Measurements from ENCODE around the gene CTNNA1. TPM values are rescaled to one million over a fixed set of nuclear protein-coding genes. Genes with fewer than 3 reads are reported as not detected.
"Not testable (repeated sequence)": the region's sequence is repeated elsewhere in the genome, so short reads cannot be mapped to it uniquely, and the experiment has no call there.

Gene CTNNA1, protein sequence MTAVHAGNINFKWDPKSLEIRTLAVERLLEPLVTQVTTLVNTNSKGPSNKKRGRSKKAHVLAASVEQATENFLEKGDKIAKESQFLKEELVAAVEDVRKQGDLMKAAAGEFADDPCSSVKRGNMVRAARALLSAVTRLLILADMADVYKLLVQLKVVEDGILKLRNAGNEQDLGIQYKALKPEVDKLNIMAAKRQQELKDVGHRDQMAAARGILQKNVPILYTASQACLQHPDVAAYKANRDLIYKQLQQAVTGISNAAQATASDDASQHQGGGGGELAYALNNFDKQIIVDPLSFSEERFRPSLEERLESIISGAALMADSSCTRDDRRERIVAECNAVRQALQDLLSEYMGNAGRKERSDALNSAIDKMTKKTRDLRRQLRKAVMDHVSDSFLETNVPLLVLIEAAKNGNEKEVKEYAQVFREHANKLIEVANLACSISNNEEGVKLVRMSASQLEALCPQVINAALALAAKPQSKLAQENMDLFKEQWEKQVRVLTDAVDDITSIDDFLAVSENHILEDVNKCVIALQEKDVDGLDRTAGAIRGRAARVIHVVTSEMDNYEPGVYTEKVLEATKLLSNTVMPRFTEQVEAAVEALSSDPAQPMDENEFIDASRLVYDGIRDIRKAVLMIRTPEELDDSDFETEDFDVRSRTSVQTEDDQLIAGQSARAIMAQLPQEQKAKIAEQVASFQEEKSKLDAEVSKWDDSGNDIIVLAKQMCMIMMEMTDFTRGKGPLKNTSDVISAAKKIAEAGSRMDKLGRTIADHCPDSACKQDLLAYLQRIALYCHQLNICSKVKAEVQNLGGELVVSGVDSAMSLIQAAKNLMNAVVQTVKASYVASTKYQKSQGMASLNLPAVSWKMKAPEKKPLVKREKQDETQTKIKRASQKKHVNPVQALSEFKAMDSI
- total RNA-seq, result 116 TPM

DNA sequence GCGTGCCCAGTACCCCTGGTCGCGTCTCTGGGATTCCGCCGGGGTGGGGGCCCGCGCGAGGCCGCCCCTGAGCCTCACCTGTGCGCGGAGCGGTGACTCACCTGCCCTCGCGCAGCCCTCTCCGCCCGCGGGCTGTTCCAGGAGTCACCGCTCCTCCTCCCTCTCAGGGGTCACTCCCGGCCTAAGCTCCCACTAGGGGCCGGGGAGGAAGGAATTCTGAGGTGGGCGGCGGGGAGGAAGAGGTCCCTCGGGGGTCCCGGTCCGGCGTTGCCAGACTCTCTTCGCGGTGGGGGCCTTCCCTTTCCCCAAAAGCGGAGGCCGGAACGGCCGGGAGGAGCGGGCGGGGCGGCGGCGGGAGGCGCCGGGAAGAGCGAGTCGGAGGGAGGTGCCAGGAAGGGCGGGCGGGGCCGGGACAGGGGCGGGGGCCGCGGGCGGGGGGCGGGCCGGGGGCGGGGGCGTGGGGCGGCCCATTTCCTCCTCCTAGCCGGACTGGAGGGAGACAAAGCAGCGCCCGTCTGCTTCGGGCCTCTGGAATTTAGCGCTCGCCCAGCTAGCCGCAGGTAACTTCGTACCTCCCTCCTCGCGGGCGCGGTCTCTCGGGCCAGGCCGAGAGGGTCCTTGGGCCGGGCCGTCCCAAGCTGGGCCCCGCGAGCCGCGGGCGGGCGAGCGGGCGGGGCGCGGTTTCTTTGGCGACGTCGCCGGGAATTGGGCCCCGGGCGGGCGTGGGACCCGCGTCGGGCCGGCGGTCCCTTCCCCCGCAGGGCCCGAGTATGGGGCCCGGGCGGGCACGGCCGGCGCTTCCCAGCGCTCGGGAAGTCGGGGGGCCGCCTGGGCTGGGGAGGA lies at the start of gene CTNNA1:
TSS of gene CTNNA1 (plus strand) at position 475 of the 843 bp plus-strand sequence. CDS start 28,500 bp downstream, outside the sequence.
- peak; percentile 85 for ATAC-seq
- DNase-seq (ENCODE audit: low spot score), result peak; percentile 86

DNA sequence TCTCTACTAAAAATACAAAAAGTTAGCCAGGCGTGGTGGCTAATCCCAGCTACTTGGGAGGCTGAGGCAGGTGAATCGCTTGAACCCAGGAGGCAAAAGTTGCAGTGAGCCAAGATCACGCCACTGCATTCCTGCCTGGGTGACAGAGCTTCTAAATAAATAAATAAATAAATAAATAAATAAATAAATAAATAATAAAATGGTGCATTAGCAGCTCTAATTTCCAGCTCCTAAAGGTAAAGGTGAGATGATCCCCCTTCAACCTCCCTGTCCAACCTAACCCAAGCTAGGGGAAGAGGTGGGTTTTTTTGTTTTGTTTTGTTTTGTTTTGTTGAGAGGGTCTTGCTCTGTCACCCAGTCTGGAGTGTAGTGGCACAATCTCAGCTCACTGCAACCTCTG lies 49.4 kb upstream of the CTNNA1 start:
- not testable (repeated sequence) for ATAC-seq; DNase-seq (ENCODE audit: low spot score)

DNA sequence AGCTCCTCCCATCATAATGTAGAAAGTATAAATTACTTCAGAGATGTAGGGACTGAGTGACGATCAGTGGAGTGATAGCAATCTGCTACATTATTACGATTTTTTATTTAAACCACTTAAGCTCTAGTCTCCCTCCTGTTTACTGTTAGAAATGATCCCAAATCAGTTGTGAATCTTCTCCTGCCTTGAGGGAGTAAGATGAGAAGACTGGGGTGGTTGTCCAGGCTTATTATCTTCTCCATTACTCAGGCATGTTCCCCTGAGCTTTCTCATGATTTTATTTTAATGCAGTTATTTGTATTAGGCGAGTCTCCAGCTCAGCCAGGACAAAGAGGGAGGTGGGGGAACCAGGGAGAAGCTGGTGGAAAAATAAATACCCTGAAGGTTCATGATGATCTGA lies 48.2 kb upstream of the CTNNA1 start:
- ATAC-seq (no peak), DNase-seq (ENCODE audit: low spot score) (no peak)

DNA sequence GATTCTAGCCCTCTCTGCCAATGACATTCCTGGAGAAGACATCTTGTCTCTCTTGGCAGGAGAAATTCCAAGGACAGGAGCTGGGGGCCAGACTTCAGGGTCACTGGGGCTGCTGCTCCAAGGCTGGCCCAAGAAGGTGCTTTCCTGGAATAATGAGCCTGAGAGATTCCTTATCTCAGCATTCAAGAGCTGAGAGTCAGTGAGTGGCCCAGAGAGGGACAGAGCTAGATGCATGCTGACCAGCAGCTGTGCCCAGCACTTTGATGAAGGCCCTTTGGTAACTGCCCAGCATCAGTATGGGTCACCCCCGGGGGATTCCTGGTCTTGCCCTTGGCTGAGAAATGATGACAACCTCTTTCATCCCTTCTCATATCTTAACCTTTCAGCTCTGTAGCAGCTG lies 47.7 kb upstream of the CTNNA1 start:
- DNase-seq (ENCODE audit: low spot score), result no peak

DNA sequence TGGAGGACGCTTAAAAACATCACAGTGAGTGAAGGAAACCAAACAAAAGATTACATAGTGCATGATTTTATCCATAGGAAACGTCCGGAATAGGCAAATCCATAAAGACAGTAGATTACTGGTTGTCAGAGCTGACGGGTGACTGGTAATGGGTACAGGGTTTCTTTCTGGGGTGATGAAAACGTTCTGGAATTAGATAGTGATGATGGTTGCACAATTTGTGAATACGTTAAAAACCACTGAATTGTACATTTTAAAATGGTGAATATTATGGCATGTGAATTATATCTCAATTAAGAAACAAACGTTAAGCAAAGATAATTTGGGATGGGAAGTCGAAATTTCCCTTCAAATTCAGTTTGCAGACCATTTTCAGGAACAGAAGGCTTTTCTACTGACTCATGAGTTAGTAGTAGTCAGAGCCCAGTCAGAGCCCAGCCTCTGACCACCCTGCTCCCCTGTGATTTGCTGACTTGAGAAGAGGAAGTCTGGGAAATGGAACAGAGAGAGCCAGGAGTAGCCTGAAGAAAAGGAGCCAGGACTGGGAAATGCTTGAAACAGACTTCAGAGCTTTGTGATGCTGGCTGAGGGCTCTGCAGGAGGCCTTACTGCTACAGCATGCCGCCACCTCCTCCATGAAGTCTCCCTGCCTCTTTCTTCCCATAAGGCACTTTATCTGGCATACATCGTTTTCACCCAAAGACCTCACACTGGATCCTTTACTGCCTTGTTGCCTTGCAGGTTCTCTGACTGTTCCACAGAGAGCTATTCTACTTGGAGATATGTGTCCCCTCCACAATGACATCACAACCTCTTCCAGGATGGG lies 46.4 kb upstream of the CTNNA1 start:
- no peak for DNase-seq (ENCODE audit: low spot score)
- peak; percentile 38 for ATAC-seq

More for the DNA sequence above, 47.7 kb upstream of the CTNNA1 start:
- ATAC-seq, result no peak

DNA sequence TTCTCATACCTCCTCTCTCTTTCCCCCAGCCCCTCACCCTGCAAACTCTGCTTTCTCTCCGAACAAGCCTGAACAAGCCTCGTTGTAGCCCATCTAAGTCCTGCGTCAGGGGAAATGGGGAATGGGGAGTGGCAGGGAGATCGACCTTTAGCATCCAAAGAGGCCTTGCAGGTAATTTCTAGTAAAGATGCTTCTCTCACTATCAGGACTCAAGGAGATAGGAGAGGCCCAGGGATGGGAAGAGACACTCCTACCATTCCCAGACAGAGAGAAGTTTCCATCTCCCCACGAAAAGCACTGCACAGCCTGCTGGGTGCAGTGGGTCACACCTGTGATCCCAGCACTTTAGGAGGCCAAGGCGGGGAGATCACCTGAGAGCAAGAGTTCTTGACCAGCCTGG lies 44.4 kb upstream of the CTNNA1 start:
- no peak for DNase-seq (ENCODE audit: low spot score)
- no peak for ATAC-seq

DNA sequence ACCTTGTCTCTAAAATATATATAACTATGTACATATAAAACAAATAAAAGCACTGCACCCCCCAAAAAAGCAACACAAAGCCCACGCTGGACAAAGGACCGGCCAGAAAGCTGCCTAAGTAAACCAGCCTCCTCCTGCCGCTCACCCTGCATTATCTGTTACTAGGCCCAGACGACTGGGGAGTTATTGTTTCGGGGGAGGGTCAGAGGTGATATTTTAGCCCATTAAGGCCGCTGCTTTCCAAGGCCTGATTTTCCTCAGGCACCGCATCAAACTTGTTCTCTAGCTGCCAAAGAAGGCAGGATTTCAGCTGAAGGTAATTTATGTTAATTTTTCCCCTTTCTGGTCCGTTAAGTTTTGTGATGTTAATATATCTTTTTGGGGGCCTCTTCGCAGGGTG lies 44.0 kb upstream of the CTNNA1 start:
- DNase-seq (ENCODE audit: low spot score), result no peak
- no peak for ATAC-seq

DNA sequence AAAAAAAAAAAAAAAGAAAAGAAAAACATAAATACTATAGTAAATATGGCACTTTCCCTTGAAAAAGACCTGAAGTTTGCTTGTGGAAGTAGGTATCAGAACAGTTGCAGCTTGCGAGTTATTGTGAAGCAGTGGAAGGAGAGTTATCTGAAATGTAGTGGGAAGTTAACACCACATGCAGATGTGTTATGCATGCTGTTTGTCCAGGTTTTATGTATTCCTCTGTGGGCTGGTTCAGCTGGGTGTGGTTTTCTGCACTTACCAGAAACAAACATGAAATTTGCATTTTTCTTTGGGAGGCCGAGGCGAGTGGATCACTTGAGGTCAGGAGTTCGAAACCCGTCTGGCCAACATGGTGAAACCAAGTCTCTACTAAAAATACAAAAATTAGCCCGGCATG lies 42.1 kb upstream of the CTNNA1 start:
- ATAC-seq, result no peak
- no peak for DNase-seq (ENCODE audit: low spot score)

DNA sequence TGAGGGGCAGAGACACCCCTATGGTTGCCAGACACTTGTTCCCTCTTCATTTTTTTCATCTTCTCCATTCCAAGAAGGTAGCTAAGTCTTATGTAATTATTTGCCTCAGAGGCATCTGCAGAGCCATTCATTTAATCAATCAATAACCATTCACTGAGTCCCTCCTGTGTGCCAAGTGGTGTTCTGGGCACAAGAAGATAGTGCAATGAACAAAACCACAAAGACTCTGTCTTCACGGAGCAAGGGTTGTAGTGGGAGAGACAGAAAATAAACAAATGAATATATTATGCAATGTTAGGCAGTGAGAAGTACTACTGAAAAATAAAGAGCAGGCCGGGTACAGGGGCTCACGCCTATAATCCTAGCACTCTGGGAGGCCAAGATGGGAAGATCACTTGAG lies 41.4 kb upstream of the CTNNA1 start:
- DNase-seq (ENCODE audit: low spot score), result no peak
- ATAC-seq, result peak; percentile 75

DNA sequence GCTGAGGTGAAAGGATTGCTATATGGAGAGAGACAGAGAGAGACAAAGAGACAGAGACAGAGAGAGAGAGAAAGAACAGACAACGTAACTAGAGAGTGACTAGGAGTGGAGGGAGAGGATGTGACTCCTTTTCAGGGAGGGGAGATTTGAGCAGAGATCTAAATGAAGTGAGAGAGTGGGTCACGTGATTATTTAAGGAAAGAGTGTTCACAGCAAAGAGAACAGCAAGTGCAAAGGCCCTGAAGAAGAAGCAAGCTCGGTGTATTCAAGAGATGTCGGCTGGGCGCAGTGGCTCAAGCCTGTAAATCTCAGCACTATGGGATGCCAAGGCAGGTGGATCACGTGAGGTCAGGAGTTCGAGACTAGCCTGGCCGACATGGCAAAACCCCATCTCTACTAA lies 40.9 kb upstream of the CTNNA1 start:
- DNase-seq (ENCODE audit: low spot score), result no peak
- no peak for ATAC-seq

DNA sequence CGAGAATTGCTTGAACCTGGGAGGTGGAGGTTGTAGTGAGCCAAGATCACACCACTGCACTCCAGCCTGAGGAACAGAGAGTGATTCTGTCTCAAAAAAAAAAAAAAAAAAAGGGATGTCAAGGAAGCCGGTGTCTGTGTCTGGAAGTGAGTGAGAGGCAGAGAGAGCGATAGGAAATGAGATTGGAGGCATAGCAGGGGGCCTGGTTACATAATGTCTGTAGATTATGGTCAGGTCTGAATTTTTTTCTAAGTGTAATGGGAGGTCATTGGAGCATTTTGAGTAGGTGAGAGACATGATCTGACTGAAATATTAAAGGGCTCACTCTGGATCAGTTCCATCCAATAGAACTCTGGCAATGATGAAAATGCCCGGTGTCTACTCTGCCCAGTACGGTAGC lies 40.4 kb upstream of the CTNNA1 start:
- no peak for ATAC-seq
- DNase-seq (ENCODE audit: low spot score), result no peak

DNA sequence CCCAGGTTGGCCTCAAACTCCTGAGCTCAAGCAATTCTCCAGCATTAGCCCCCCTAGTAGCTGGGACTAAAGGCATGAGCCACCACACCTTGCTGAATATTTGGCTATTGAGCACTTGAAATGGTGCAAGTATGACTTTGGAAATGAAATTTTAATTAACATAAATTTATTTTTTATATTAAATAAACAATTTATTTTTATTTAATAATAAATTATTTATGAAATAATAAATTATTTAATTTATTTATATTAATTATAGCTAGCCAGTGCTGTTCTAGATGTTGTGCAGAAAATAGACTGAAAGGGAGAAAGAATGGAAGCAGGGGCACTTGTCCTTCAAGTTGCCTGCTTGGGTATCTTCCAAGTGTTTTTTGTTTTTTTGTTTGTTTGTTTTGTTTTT lies 40.0 kb upstream of the CTNNA1 start:
- ATAC-seq (no peak), DNase-seq (ENCODE audit: low spot score) (no peak)

DNA sequence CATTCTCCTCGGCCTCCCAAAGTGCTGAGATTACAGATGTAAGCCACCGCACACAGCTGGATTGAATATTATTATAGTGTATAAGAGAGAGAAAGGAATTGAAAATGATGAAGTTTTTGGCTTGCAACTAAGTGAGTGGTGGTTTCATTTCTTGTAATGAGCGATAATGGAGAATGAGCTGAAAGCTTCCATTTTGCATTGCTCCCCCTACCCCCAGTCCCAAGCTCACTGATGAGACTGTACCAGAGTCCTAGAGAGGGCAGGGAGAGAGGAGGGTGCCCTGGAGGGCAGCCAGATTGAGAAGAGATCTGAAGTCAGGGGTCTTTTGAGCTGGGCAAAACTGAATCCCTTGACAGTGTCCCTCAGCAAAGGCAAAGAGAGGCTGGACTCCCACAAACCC lies 38.5 kb upstream of the CTNNA1 start:
- DNase-seq (ENCODE audit: low spot score) (no peak), ATAC-seq (no peak)

DNA sequence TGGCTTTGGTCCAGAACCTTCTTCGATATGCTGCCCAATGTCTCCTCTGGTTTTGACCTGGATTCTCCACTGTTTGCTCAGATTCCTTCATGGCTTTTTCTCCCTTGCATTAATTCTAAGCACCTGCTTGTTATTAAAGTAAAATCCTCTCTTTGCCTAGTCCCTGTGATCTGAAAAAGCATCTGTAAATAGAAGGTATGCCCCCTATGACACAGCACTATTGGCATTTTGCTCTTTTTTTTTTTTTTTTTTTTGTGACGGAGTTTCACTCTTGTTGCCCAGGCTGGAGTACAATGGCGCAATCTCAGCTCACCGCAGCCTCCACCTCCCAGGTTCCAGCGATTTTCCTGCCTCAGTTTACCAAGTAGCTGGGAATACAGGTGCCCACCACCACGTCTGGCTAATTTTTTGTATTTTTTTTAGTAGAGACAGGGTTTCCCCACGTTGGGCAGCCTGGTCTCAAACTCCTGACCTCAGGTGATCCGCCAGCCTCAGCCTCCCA lies 37.2 kb upstream of the CTNNA1 start:
- not testable (repeated sequence) for ATAC-seq; DNase-seq (ENCODE audit: low spot score)

DNA sequence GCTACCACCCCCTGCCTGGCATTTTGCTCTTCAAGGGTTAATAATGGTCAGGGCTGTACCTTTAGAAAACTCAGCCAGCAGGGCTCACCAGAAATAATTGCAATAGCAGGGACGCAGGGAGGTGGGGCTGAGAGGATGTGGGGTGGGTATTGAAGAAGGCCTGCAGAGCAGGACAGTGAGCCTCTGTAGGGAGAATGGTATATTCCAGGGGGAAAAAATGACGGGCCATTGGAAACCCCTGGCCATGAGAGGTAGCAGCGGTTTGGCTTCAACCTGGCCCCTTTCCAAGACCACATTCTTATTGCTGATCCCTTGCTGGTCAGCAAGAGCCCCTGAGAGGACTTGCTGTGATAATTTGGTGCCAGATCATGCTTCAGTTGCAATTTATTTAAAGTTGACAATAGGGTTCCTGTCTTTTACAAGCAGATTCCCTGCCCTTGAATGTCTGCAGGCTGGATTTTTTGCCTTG lies 36.7 kb upstream of the CTNNA1 start:
- ATAC-seq (no peak), DNase-seq (ENCODE audit: low spot score) (no peak)

DNA sequence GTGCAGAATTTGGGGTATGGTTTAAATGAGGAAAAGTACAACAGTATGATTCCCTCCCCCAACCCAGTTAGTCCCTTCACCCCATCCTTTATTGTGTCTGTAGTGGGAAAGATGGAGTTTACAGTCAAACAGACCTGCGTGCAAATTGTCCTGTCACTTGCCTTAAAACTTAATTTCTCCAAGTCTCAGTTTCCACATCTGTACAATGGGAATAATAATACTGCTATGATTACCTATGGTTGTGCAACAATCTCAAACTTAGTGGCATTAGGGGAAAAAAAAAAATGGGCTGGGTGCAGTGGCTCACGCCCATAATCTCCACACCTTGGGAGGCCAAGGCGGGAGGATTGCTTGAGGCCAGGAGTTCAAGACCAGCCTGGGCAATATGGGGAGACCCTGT lies 35.8 kb upstream of the CTNNA1 start:
- DNase-seq (ENCODE audit: low spot score), result no peak

DNA sequence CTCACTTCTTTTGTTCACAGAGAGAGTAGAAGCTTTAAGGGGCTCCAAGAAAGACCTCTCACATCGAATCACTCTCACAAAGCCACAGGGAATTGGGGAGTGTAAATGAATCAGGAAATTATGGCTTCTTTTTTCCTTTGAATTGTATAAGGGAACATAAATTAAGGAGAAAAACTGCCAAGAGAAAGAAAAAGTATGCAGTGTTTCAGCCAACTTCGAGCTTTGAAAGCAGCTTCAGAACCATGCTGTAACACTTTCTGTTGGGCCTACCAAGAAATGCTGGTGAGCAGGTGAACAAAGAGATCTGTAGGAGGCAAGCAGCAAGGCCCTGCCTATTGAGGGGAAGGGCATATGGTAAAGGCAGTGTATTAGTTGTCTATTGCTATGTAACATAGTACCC lies 33.4 kb upstream of the CTNNA1 start:
- DNase-seq (ENCODE audit: low spot score), result no peak
- no peak for ATAC-seq

More for the DNA sequence above, 35.8 kb upstream of the CTNNA1 start:
- ATAC-seq, result no peak

DNA sequence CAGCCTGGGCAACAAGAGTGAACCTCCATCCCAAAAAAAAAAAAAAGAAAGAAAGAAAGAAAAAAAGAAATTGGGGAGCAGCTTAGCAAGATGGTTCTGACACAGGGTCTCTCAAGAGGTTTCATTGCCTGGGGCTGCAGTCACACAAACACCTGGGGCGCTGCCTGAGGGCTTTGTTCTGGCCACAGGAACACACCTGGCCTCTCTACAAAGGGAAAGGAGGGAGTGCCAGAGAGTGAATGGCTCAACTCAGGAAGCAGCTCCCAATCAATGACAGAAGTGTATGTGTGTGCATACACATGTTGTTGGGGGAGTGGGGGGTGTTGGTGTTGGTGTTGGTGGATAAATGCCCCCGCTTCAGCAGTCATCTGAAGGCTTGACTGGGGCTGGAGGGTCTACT lies 32.4 kb upstream of the CTNNA1 start:
- DNase-seq (ENCODE audit: low spot score), result no peak
- ATAC-seq, result no peak

DNA sequence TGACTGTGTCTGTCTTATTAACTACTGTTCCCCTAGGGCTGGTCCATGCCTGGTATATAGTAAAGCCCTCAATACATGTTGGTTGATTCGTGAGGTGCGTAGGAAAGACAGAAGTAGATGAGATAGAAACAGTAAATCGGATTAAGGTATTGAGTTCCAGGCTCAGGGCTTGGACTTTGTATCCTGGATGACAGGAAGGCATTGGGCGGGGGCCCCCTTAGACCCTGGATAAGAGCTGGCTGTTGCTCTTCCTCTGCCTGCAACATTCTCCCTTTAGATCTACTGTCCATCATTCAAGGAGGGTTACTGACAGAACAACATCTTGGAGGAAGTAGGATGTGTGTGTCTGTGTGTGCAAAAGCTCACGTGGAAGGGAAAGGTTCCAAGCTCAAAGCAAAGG lies 31.2 kb upstream of the CTNNA1 start:
- ATAC-seq, result no peak
- no peak for DNase-seq (ENCODE audit: low spot score)
